Activated naive CD4-positive, alpha-beta T cell (primary cell): ENCODE measurements around the gene PLK3.
A peak's percentile ranks its signal among the peaks of the same experiment; 100 is the strongest.
"Not testable (repeated sequence)": the region's sequence is repeated elsewhere in the genome, so short reads cannot be mapped to it uniquely, and the experiment has no call there.

Experiments used
- DNase-seq, 4 experiments: peaks; one replicate each; lab custom pipeline; 2025; lab: John Stamatoyannopoulos, UW

The PLK3 gene

GRCh38 chr1:44808938-44809917 is 9.1 kb downstream of the PLK3 start:
- peak; percentile 34 to 76 (median 60) for DNase-seq

GRCh38 chr1:44810101-44810761 is 10.1 kb downstream of the PLK3 start:
- DNase-seq: no peak

- not testable (repeated sequence) for DNase-seq
These were observed 10.6 kb downstream of the PLK3 start for GRCh38 chr1:44810762-44811105.

GRCh38 chr1:44811234-44811633 is 11.1 kb downstream of the PLK3 start:
- no peak for DNase-seq

- DNase-seq: no peak
These were observed 12.8 kb downstream of the PLK3 start for GRCh38 chr1:44812822-44813543.

- not testable (repeated sequence) for DNase-seq
These were observed 15.7 kb downstream of the PLK3 start for GRCh38 chr1:44815926-44816325.

- no peak for DNase-seq
These were observed 17.1 kb downstream of the PLK3 start for GRCh38 chr1:44817307-44817706.

- no peak for DNase-seq
These were observed 17.8 kb downstream of the PLK3 start for GRCh38 chr1:44817771-44818495.

- no peak for DNase-seq
These were observed 19.0 kb downstream of the PLK3 start for GRCh38 chr1:44819196-44819607.

GRCh38 chr1:44819608-44820327 is 19.6 kb downstream of the PLK3 start:
- peak; percentile 64 to 74 (median 72) for DNase-seq

- DNase-seq: no peak
These were observed 20.4 kb downstream of the PLK3 start for GRCh38 chr1:44820328-44821239.

- no peak for DNase-seq
These were observed 21.1 kb downstream of the PLK3 start for GRCh38 chr1:44821240-44821715.

- DNase-seq: no peak
These were observed 22.0 kb downstream of the PLK3 start for GRCh38 chr1:44822131-44822701.

GRCh38 chr1:44822981-44823451 is 22.8 kb downstream of the PLK3 start:
- DNase-seq: no peak

- not testable (repeated sequence) for DNase-seq
These were observed 24.2 kb downstream of the PLK3 start for GRCh38 chr1:44824392-44824791.

- DNase-seq: no peak
These were observed 26.4 kb downstream of the PLK3 start for GRCh38 chr1:44826375-44827196.

GRCh38 chr1:44827197-44828002 is 27.2 kb downstream of the PLK3 start:
- no peak for DNase-seq
